Measurements from ENCODE around the gene MUC5AC. TPM values are rescaled to one million over a fixed set of nuclear protein-coding genes. Genes with fewer than 3 reads are reported as not detected.
"Not testable (repeated sequence)": the region's sequence is repeated elsewhere in the genome, so short reads cannot be mapped to it uniquely, and the experiment has no call there.

MUC5AC gene
- total RNA-seq, 6 experiments from 2014 or later = not detected

GRCh38 chr11:1161410-1162137 lies 3.8 kb downstream of the MUC5AC start:
- H3K27me3 Mint-ChIP-seq (ENCODE audit: insufficient read depth) = peaks cover 9% of the 10 kb centered on the region
- H3K27ac Mint-ChIP-seq = no peak overlapping the region
- H3K4me1 Mint-ChIP-seq (ENCODE audit: low read depth) = no peaks in the 10 kb centered on the region
- no peaks in the 10 kb centered on the region for H3K9me3 Mint-ChIP-seq
- no peak overlapping the region for H3K4me3 Mint-ChIP-seq
- no peak for DNase-seq
- TF ChIP-seq CTCF (IDR thresholded peaks at IDR 0.05) = no peak
- no peaks in the 10 kb centered on the region for H3K36me3 Mint-ChIP-seq (ENCODE audit: low read depth)

GRCh38 chr11:1162138-1162475 lies 4.4 kb downstream of the MUC5AC start:
- Mint-ChIP-seq H3K27me3 (ENCODE audit: insufficient read depth) (peaks cover 10% of the 10 kb centered on the region), H3K36me3 (ENCODE audit: low read depth) (no peaks in the 10 kb centered on the region), H3K4me1 (ENCODE audit: low read depth) (no peaks in the 10 kb centered on the region), H3K4me3 (no peak overlapping the region), H3K27ac (no peak overlapping the region), H3K9me3 (no peaks in the 10 kb centered on the region)
- no peak for TF ChIP-seq CTCF (IDR thresholded peaks at IDR 0.05)
- DNase-seq = no peak

GRCh38 chr11:1162491-1163311 lies 4.9 kb downstream of the MUC5AC start:
- no peak overlapping the region for H3K27ac Mint-ChIP-seq
- no peak for TF ChIP-seq CTCF (IDR thresholded peaks at IDR 0.05)
- H3K4me3 Mint-ChIP-seq = no peak overlapping the region
- no peaks in the 10 kb centered on the region for H3K36me3 Mint-ChIP-seq (ENCODE audit: low read depth)
- no peak for DNase-seq
- H3K27me3 Mint-ChIP-seq (ENCODE audit: insufficient read depth) = peaks cover 16% of the 10 kb centered on the region
- H3K9me3 Mint-ChIP-seq = no peaks in the 10 kb centered on the region
- H3K4me1 Mint-ChIP-seq (ENCODE audit: low read depth) = no peaks in the 10 kb centered on the region

- Mint-ChIP-seq H3K27me3 (ENCODE audit: insufficient read depth) (peaks cover 16% of the 10 kb centered on the region), H3K4me1 (ENCODE audit: low read depth) (no peaks in the 10 kb centered on the region), H3K9me3 (0 out of 2 replicates have a peak, but pooled peaks cover 3% of the 10 kb centered on the region), H3K4me3 (no peak overlapping the region), H3K27ac (no peak overlapping the region), H3K36me3 (ENCODE audit: low read depth) (no peaks in the 10 kb centered on the region)
- TF ChIP-seq CTCF (IDR thresholded peaks at IDR 0.05) = no peak
- no peak for DNase-seq
Observed at GRCh38 chr11:1163321-1163910, 5.7 kb downstream of the MUC5AC start.

- Mint-ChIP-seq H3K4me3 (no peak overlapping the region), H3K9me3 (0 out of 2 replicates have a peak, but pooled peaks cover 5% of the 10 kb centered on the region), H3K27me3 (ENCODE audit: insufficient read depth) (peaks cover 16% of the 10 kb centered on the region), H3K36me3 (ENCODE audit: low read depth) (no peaks in the 10 kb centered on the region), H3K27ac (no peak overlapping the region), H3K4me1 (ENCODE audit: low read depth) (no peaks in the 10 kb centered on the region)
- DNase-seq = no peak
- no peak for TF ChIP-seq CTCF (IDR thresholded peaks at IDR 0.05)
Observed at GRCh38 chr11:1163911-1164735, 6.4 kb downstream of the MUC5AC start.

- not testable (repeated sequence) for DNase-seq; H3K9me3 Mint-ChIP-seq; H3K27ac Mint-ChIP-seq; H3K4me3 Mint-ChIP-seq; H3K36me3 Mint-ChIP-seq (ENCODE audit: low read depth); H3K4me1 Mint-ChIP-seq (ENCODE audit: low read depth)
- H3K27me3 Mint-ChIP-seq (ENCODE audit: insufficient read depth) = peaks cover 15% of the 10 kb centered on the region
Observed at GRCh38 chr11:1164779-1165255, 7.1 kb downstream of the MUC5AC start.

Measured in HFFc6 (cell line).